ENCODE results near the gene TGFB1I1. TPM values are rescaled to one million over a fixed set of nuclear protein-coding genes. Genes with fewer than 3 reads are reported as not detected.

TGFB1I1 gene
- total and polyA plus RNA-seq, 2 donors (not counting 3 experiments of a cell fraction or from before 2014, with no cell fraction given) = 73.7 to 115 TPM

- Histone ChIP-seq H3K27ac (ENCODE audit: insufficient read depth, low read depth, low read length) (no peak overlapping the region), H3K4me2 (ENCODE audit: insufficient read depth, low read length) (no peak overlapping the region), H3K79me2 (ENCODE audit: control insufficient read depth, insufficient read depth, low read length) (no peaks in the 10 kb centered on the region), H2AFZ (ENCODE audit: low read depth, low read length) (no peak overlapping the region), H3K9me3 (replicated peaks; ENCODE audit: control insufficient read depth, insufficient read depth, low read length) (no peaks in the 10 kb centered on the region), H3K36me3 (ENCODE audit: control insufficient read depth in 2 of 2, extremely low read depth in 1 of 2, insufficient read depth in 2 of 2, low read length in 2 of 2) (peaks cover 2 to 7% of the 10 kb centered on the region in 2 experiments), H3K9ac (replicated peaks; ENCODE audit: extremely low read depth, insufficient read depth, low read length) (no peak overlapping the region), H3K4me3 (replicated peaks in 1 of 3; ENCODE audit: insufficient read depth in 1 of 3, low read depth in 1 of 3, low read length in 3 of 3) (no peak overlapping the region), H3K27me3 (ENCODE audit: control insufficient read depth in 2 of 2, insufficient read depth in 2 of 2, low read length in 2 of 2) (no peaks in the 10 kb centered on the region), H3K9me1 (replicated peaks; ENCODE audit: control insufficient read depth, extremely low read depth, insufficient read depth, low read length) (no peaks in the 10 kb centered on the region), H4K20me1 (replicated peaks; ENCODE audit: control insufficient read depth, extremely low read depth, insufficient read depth, low read length) (no peaks in the 10 kb centered on the region), H3K4me1 (ENCODE audit: control insufficient read depth, extremely low read depth, insufficient read depth, low read length) (peaks cover 8% of the 10 kb centered on the region)
- DNase-seq (ENCODE audit: low read depth, low spot score) (no peak), FAIRE-seq (no peak)
- dilution Hi-C loops (cut with MboI; ENCODE audit: extremely low pct_ligation_motif_present, low sequenced_read_pairs) = no loop called here
- intact Hi-C loops (cut with micrococcal nuclease) = loop anchor here (10.0 kb wide), 1 partner anchor 363 kb away; no protein-coding TSS in a partner anchor
- no TSS peak for BruUV-seq (replicated peaks)
- CTCF ChIA-PET = interaction anchor here (0.9 to 1.7 kb wide), 4 partner anchors 13 to 197 kb away, joined by 3 to 4 read pairs (median 3); no protein-coding TSS in a partner anchor
- TF ChIP-seq MAX (IDR thresholded peaks at IDR 0.05; ENCODE audit: insufficient read depth, insufficient read length) = no peak
- TF ChIP-seq GATA2 (IDR thresholded peaks at IDR 0.05; ENCODE audit: insufficient read depth, insufficient read length, low read depth, low read length) = no peak
- TF ChIP-seq FOS (IDR thresholded peaks at IDR 0.05; ENCODE audit: borderline replicate concordance, insufficient read depth, low read length) = no peak
- TF ChIP-seq POLR2A (IDR thresholded peaks at IDR 0.05; ENCODE audit: low read depth, low read length) = no peak
- TF ChIP-seq CTCF (IDR thresholded peaks at IDR 0.05; ENCODE audit: extremely low read depth in 1 of 2, insufficient read depth in 1 of 2, low read depth in 1 of 2, low read length in 2 of 2) = no peak
- TF ChIP-seq JUN (IDR thresholded peaks at IDR 0.05; ENCODE audit: borderline replicate concordance, insufficient read depth, insufficient read length, low read depth) = no peak
- TF ChIP-seq EZH2 (IDR thresholded peaks at IDR 0.05; ENCODE audit: borderline replicate concordance, low read depth, low read length, severe bottlenecking) = no peak
- no peak for TF ChIP-seq MYC (IDR thresholded peaks at IDR 0.05; ENCODE audit: low read depth, low read length)
- TF ChIP-seq POLR2AphosphoS5 (IDR thresholded peaks at IDR 0.05; ENCODE audit: insufficient read depth, low read depth, low read length) = no peak
- POLR2A ChIA-PET = no interaction called here
Measured at GRCh38 chr16:31501226-31501965, 29.4 kb downstream of the TGFB1I1 start.
